GM12872 (cell line): ENCODE data around the gene GPR158.

Experiments
- TF ChIP-seq, protein P1 (sequence below): IDR thresholded peaks from 3 replicates; pipeline ENCODE4 v1.5.1; 2011; ENCODE audit warnings: low read depth, mild to moderate bottlenecking, low read length, moderate library complexity; ENCODE audit not compliant: insufficient read depth

GPR158 gene

GRCh38 chr10:25651534-25651933 lies 476.7 kb downstream of the GPR158 start:
- TF ChIP-seq, protein P1, sequence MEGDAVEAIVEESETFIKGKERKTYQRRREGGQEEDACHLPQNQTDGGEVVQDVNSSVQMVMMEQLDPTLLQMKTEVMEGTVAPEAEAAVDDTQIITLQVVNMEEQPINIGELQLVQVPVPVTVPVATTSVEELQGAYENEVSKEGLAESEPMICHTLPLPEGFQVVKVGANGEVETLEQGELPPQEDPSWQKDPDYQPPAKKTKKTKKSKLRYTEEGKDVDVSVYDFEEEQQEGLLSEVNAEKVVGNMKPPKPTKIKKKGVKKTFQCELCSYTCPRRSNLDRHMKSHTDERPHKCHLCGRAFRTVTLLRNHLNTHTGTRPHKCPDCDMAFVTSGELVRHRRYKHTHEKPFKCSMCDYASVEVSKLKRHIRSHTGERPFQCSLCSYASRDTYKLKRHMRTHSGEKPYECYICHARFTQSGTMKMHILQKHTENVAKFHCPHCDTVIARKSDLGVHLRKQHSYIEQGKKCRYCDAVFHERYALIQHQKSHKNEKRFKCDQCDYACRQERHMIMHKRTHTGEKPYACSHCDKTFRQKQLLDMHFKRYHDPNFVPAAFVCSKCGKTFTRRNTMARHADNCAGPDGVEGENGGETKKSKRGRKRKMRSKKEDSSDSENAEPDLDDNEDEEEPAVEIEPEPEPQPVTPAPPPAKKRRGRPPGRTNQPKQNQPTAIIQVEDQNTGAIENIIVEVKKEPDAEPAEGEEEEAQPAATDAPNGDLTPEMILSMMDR: no peak
